COR-L47 (cell line): ENCODE data around the gene CEACAM3.

Experiments used
- DNase-seq: peaks from one replicate; lab custom pipeline; 2025; lab: John Stamatoyannopoulos, UW

CEACAM3 gene

DNA sequence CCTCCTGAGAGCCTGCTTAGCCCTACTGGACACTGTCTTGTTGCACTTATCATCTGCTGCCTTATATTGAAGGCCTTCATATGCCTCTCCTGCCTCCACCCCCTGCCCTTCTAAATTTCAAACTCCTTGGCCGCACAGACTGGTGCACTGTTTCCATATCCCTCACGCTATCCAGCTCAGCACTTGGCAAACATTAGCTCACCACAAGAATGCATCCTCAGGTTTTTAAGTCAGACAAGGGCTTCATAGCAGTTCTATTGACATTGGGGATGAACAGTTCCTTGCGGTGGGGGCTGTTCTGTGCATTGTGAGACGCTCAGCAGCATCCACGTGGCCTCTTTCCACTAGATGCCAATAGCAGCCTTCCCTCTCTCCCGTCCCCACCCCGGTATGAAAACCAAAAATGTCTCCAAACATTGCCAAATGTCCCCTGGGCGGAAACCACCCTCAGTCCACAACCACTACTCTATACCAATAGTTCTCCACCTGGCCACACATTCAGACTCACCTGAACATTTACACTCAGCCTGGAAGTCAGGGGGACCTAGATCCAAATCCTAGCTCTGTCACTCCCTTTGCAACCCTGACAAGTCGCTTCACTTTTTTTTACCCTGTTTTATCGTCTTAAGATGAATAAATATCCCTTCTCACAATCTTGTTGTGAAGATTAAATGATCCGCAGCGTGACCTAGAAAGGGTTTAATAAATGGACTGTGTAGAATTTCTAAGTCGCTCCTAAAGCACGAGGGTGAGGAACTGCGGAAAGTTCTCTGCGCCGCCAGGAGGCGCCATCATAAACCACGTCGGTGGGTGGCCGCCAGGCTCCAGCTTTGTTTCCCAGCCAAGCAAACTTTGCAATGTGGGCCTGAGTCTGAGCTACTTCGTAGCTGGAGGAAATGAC, 3.6 kb upstream of the CEACAM3 start:
- no peak for DNase-seq

DNA sequence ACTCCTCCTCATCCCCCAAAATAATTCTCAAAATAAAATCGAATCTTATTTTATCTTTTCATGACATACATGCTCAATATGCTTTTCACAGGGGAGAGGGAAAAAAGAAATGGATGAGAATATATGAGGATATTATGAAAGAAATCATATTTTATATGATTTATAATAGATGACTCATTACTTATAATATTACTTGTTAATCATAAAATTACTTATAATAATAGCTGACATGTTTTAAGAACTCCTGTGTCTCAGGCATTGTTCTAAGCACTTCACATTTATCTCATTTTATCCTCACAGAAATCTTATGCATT, 3.0 kb upstream of the CEACAM3 start:
- DNase-seq = no peak

DNA sequence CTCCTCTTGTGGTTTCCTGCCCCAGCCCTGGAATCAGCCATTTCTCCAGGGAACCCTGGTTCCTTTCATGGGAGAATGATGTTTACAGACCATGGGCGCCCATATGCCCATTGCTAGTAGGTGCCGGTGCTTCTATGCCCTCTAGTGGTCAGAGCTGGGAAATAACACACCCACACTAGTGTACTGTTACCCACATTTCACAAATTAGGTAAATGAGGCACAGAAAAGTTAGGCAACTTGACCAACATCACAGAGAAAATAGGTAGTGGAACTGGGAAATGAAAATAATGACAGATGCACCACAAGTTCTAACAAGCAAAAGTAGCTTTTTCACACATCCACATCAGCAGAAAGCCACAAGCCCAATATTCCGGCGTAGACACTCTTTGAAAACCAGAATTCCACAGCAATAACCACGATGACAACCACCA, 1.3 kb upstream of the CEACAM3 start:
- DNase-seq = peak; percentile 76

DNA sequence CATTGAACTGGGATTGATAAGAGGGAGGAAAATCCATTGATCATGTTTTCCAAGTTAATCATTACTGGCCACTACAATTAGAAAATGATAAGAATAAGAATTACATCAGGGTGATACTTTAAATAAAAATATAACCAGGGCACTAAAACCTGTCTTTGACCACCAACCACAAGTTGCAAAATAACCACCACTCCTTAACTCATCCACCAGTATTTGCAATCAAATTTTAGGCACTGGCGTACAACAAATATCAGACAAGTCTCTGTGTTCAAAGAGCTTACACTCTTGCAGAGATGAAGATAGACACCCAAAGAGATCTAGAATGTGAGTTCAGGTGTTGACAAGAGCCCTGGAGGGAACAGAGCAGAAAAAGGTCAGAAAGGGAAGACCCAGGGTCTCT, 514 bp downstream of the CEACAM3 start:
- no peak for DNase-seq

DNA sequence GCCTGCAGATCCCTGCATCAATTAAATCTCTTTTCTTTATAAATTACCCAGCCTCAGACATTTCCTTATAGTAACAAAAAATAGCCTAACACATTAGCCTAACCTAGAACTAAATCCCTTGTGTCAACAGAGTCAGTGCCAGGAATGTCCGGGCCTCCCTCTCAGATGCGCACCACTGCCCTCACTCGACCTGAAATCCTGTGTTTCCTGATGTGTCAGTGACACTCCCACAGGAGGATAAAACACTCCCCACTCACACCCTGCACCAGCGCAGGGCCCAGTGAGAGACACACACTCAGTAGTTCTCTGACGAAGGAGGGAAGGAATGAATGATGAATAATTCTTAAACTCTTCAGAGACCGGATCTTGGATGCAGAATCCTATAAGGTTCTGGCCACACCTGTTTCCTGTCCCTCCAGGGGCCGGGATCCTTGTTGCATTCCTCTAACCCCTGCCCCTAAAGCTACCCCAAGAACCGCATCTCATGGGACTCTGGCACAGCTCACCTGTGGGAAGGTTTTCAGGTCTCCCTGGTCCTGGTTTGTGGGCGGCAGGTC, 3.1 kb downstream of the CEACAM3 start:
- DNase-seq = no peak

DNA sequence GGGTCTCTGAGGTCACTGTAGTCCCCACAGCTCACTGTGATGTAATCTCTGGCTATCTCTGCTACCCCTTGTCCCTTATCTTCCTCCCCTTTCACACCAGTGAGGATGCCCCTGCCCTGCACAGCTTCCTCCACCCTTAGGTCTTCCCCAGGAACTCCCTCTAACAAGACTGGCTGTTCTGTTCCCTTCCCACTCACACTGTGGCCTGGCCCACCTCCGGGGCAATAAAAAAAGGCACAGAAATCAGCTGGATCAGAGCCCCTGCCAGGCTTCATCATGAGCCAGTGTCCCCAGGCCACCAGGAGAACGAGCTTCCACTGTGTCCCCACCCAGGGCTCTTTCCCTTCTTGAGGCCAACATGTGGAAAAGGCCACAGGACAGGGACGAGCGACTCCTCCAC, 4.6 kb downstream of the CEACAM3 start:
- DNase-seq = no peak

DNA sequence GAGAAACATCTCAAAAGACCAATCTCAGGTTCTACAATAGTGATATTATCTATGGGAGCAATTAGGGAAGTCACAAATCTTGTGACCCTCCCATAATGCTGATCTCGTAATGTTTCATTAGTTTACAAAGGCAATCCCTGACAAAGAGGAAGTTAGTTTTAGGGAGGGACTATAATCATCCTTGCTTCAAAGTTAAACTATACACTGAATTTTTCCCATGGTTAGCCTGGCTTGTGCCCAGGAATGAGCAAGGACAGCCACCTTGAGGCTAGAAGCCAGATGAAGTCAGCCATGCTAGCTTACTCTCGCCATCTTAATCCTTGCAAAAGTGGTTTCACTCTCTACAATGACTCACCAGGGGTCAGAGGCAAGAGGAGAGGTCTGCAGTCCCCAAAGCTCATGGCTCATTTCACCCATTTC, 5.4 kb downstream of the CEACAM3 start:
- DNase-seq = no peak

DNA sequence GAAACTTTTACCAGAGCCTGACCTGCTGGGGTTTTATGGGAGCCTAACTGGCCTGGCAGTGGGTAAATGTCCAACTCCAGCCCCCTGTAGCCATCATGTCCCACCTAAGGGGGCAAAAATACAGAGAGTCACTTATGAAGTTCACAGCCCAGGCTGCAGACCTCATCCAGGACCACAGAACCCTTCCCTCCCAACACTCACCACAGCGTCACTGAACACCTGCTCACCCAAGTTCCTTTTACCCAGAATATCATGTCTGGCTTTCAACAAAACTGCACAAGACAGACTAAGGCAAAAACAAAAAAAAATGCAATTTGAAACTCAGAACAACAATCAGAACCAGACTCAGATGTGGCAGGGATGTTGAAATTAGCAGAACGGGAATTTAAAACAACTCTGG, 6.4 kb downstream of the CEACAM3 start:
- no peak for DNase-seq

DNA sequence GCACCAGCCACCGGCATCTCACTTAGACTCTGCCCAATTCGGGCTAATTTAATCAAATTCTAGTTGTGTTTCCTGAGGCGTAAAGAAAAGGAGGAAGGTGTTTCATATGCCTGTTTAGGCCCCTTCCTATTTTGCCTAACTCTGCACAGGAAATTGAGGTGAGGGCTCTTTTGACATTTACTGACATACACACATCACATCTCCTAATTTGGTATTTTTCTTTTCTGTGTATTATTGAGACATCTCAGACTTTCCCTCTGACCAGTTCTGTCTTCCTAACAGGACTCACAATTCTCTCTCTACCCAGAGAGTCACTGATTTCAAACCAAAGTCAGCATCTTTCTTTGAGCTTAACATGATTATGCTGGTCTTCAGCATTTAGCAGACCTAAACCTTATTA, 7.9 kb downstream of the CEACAM3 start:
- no peak for DNase-seq

DNA sequence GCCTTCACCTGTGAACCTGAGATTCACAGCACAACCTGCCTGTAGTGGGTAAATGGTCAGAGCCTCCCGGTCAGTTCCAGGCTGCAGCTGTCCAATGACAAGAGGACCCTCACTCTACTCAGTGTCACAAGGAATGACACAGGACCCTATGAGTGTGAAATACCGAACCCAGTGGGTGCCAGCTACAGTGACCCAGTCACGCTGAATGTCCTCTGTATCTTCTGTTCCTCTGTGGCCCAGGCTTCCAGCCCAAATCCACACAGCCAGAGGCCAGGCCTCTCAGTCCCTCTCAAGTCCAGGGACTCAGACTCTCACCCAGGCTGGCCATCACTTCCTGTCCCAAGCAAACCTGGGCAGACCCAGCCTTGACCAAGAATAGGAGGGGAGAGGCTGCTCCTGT, 10.8 kb downstream of the CEACAM3 start:
- no peak for DNase-seq

DNA sequence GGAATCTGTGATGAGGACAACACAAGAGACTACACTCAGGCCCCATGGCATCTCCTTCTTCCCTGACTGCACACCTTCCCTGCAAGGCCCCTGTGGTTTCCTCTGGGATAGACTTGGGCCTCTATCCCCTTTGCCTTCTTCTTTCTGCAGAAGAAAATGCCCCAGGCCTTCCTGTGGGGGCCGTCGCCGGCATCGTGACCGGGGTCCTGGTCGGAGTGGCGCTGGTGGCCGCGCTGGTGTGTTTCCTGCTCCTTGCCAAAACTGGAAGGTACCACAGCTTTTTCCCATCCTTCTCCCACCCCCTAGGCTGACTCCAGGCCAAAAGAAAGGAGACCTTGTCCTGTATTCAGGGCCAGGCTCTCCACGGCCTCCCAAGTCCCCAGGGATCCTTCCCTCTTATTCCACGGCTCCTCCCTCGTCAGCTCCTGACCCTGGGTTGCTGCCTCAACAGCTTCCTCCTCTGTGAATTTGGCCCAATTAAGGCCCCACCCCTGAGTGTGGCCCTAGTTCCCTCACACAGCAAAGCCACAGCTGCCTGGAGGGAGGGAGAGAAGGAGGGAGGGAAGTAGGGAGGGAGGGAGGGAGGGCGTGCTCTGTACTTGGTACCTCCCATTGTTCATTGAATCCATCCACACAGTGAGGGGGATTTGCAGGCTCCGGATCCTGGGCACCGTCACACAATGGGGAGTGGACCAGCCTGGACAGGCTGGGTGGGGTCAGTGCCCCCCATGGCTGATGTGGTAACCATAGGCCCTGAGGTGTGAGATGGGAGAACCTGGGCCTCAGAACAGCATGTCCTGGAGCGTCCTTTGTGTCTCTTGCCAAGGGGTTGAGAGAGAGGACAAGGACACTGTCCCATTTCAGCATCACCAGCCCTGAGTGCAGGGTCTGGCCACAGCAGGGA, 12.5 kb downstream of the CEACAM3 start:
- DNase-seq = no peak

DNA sequence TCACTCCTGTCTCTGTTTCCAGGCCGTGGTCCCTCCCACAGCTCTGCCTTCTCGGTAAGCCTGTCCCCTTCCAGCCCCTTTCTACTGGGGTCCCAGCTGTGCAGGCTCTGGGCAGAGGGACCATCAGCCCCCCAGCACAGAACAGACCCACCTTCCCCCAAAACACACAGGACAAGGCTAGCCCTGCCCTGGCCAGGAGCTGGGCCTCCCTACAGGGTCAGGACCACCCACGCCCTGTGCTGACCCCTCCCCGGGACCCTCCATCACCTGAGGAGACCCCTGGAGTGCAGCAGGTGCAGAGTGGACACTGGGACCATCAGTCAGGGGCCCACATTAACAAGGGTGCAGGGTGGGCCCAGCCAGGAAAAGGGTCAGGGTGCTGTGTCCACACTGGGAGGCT, 13.9 kb downstream of the CEACAM3 start:
- DNase-seq = no peak

DNA sequence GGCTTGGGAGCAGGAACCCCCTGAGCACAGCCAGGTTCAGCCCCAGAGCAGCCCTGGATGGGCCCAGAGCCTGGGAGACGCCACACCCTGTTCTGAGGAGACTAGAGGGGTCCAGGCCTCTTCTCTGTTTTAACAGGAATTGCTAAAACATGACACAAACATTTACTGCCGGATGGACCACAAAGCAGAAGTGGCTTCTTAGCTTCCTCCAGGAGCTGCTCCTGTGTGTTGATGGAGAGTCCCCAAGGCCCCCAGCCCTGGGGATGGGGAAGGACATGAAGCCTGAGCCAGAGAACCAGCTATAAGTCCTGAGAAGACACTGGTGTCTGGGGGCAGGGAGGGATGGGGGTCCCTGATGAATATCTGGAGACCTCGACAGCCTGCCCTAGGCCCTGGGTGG, 14.6 kb downstream of the CEACAM3 start:
- DNase-seq = no peak

DNA sequence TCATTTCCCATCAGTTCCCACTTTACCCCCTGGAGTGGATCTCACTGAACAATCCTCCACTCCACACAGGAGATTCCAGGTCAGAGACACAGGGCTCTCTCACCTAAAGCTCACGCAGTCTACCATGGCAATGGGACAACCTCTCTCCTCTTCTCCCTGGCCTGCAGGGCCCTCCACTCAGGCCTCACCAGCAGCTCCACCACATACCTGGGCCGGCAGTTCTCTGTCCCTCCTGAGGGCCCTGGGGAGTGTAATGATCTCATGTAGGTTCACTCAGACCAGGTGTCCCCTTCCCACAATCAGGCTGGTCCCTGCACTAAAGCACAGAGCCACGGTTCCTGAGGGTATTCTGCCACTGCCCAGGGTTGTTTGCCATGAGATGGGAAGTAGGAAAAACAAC, 15.6 kb downstream of the CEACAM3 start:
- DNase-seq = no peak

DNA sequence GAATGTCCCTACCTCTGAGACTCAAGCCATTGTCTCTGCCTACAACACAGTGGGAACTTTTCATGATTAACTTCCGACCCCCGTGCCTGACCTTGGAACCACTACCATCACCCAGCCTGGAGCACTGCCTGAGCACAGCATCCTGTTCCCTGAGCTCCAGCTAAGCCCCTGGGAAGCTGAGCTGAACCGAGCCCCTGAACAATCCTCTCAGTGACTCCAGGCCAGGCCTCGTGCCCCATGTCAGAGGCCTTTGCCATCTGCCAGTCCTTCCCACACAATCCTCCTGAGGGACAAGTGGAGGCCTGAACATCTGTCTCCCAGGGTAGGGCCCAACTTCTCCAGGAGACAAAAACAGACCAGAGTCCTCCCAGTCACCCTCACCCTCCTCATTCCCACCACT, 17.5 kb downstream of the CEACAM3 start:
- DNase-seq = no peak

DNA sequence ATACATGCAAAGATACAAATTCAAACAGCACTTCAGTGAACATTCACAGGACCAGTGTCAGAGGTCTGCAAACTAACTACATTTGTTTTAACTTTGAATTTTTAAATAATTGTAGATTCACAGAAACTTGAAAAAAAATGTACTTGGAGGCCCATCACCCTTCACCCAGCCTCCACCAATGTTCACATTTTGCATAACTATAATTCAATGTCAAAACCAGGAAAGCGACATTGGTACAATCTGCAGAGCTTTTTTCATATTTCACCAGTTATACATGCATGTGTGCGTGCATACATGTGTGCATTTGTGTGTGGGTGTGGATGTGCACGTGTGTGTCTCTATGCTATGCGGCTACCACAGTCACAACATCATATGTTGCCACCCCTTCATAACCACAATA, 18.9 kb downstream of the CEACAM3 start:
- DNase-seq = no peak

DNA sequence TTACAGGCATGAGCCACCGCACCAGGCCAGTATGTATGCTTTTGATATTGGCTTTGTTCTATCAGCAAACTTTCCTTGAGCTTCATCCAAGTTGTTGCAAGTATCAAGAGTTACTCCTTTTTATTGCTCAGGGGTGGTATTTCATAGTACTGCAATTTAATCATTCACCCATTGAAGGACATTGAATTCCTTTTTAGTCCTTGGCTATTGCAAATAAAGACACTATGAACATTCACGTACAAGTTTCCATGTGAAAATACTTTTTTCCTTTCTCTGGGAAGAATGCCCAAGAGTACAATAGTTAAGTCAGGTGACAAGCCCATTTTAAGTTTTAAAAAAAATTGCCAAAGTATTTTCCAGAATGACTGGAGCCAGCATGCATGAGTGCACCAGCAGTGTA, 20.4 kb downstream of the CEACAM3 start:
- no peak for DNase-seq

DNA sequence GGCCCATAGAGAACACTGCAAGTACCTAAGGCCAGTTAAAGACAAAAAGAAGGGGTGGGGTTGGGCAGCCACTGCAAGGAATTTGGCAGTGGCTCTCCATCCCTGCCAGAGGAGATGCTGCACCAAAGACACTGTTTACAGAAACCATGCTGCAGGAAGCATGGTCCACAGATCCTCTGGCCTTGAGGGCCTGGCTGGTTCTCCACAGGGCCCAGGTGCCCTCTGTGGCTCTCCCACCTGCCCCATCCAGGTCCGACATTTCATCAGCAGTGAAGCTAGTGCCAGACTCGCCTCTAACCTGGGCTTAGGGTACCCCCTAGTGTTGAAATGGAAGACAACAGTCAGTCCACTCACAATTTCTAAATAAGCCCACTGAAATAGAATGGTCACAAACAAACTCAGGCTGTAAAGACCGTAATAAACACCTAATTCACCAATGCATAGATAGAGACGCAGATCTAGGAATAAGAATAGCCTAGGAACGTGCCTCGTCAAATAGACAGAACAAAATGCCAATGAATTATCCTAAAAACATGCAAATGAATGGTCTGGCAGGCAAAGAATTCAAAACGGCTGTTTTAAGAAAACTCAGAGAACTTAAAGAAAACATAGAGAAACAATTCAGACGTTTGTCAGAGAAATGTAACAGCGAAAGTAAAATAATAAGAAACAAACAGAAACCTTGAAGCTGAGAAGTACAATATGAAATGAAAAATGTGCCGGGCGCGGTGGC, 24.8 kb downstream of the CEACAM3 start:
- peak; percentile 69 for DNase-seq

DNA sequence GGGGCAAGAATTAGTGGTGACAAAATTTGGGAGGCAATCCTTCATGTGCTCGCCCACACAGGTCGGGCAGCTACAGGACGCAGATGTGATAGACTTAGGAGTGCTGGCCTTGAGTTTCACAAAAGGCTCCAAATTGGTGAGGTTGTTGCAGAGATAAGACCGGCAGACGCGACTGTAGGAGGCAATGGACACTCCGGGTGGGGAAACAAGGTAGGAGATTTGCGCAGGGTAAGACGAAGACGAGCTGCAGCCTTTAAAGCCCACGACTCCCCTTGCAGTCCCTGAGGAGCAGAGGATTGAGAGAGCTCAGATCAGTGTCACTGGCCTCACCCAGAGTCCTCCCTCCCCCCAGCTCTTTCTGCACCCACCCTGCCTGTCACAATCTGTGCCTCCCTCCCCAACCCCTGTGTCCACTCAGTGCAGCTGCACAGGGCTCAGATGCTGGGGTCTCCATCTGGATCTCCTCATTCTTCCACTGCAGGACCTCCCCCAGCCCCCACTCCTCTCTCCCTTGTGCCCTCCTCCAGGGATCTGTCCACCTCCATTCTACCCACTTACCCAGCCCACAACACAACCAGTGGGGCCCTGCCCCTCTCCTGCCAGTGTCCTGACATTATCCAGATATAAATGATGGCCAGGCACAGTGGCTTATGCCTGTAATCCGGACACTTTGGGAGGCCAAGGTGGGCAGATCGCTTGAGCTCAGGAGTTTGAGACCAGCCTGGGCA, 41.8 kb downstream of the CEACAM3 start:
- no peak for DNase-seq

DNA sequence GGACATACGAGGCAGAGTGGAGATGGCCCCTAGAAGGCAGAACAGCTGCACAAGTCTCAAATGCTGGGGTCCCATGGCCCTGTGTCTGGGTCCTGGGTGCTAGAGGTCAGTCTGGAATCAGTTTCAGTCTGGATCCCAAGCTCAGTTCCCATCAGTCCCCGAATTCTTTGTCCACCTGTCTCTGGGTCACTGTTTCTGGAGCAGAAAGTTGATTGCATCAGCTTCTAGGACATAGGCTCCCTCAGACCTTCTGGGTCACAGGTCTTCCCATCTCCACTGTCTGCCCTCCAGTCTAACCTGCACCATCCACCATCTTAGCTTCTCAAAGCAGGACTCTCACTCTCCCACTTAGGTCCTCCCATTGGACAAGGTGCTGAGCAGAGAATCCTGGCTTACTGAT, 42.8 kb downstream of the CEACAM3 start:
- no peak for DNase-seq

DNA sequence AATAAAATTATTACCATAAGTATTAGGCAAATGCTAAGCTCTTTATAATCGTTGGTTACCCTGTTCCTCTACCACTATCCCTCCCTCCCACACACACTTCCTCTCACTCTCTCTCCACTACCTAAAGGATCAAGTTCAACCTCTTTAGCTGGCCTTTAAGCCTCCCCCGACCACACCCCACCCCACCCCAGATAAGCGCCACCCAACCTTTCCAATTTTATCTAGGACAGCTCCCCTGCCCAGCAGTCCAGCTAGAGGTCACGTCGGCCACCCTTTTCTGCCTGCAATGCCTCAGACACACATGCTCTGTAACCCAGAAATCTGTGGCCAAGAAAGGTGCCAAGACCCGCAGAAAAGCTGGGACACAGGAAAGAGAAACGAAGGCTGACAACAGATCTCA, 47.0 kb downstream of the CEACAM3 start:
- no peak for DNase-seq

DNA sequence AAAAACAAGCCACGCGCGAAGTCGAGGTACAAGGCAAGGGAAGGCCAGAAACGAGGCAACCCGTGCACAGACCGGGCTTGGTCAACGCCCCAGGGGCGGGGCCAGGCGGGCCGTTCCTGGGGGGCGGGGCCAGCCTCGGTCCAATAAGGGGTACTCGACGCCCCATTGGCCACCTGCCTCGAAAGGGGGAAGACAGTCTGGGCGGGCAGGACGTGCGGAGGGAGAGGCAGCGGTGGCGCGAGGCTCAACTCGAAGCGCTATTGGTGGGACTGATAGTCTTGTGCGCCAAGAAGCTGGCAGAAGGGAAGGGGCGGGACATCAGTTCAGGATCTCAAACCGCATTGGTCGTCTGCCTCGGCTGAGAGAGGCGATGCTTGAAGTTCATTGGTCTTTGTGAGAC, 48.2 kb downstream of the CEACAM3 start, which contains the start of gene LYPD4:
TSS of gene LYPD4 (minus strand) at position 83 of the 400 bp plus-strand sequence. CDS start 5,398 bp downstream, outside the sequence.
- no peak for DNase-seq
